Astrocyte of the cerebellum (primary cell): ENCODE data around the gene ZNF503.

Experiments used
- DNase-seq: peaks from one replicate; pipeline ENCODE4 v3.0.0-alpha.2; 2011; ENCODE audit warnings: low read depth
- H3K4me3 ChIP-seq: 2 replicates; pipeline ENCODE4 v1.5.1; 2011; ENCODE audit warnings: mild to moderate bottlenecking, low read depth, low read length, moderate library complexity
- in situ Hi-C: cut with HindIII; loops from 2 replicates; pipeline ENCODE4 v1.10.0; 2017; ENCODE audit warnings: low sequenced_read_pairs
- TF ChIP-seq, protein P1 (sequence below): IDR thresholded peaks from 2 replicates; pipeline ENCODE4 v1.5.1; 2012; ENCODE audit warnings: low read length, low read depth, moderate library complexity, mild to moderate bottlenecking; ENCODE audit errors: missing control alignments

The ZNF503 gene

DNA sequence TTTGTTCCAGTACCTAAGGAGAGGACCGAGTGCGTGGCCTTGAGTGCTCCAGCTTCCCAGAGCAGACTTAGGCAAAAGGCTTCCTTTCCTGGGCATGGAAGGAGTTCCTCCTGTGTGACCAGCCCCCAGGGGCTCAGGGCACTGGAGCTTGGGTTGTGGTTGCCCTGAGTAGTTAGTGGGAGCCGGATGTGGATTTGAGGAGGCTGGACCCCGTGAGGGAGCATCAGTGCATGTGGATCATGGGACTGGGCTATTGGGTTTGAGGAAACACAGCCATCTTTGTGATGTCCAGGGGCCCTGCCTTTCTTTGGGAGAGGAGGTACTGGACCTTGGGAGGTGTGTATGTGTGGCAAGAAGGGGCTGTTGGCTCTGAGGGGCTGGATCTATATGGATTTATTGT is 38.2 kb upstream of the ZNF503 start:
- in situ Hi-C loops, result no loop called here
- TF ChIP-seq, protein P1, sequence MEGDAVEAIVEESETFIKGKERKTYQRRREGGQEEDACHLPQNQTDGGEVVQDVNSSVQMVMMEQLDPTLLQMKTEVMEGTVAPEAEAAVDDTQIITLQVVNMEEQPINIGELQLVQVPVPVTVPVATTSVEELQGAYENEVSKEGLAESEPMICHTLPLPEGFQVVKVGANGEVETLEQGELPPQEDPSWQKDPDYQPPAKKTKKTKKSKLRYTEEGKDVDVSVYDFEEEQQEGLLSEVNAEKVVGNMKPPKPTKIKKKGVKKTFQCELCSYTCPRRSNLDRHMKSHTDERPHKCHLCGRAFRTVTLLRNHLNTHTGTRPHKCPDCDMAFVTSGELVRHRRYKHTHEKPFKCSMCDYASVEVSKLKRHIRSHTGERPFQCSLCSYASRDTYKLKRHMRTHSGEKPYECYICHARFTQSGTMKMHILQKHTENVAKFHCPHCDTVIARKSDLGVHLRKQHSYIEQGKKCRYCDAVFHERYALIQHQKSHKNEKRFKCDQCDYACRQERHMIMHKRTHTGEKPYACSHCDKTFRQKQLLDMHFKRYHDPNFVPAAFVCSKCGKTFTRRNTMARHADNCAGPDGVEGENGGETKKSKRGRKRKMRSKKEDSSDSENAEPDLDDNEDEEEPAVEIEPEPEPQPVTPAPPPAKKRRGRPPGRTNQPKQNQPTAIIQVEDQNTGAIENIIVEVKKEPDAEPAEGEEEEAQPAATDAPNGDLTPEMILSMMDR, result no peak

DNA sequence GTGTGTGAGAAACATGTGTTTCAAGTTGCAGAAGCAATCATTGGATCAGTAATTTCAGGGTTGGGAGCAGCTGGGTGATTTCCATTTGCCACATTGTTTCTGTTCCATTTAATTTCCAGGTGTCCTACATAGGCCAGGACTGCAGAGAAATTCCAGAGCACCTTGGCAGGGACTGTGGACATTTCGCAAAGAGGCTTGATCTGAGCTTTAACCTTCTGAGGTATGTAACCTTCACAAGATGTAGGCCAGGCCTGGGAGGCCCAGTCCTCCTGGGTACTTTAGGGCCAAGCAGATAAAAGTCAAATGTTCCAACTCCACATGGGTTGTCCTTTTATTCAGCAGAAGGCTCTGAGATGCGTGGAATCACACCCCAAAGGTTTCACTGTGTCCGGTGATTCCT is 36.7 kb upstream of the ZNF503 start:
- H3K4me3 ChIP-seq, result no peak overlapping the region
- DNase-seq, result no peak
- in situ Hi-C loops, result no loop called here
- TF ChIP-seq, protein P1, result no peak

More for the DNA sequence above, 38.2 kb upstream of the ZNF503 start:
- H3K4me3 ChIP-seq, result no peak overlapping the region
- DNase-seq, result no peak

DNA sequence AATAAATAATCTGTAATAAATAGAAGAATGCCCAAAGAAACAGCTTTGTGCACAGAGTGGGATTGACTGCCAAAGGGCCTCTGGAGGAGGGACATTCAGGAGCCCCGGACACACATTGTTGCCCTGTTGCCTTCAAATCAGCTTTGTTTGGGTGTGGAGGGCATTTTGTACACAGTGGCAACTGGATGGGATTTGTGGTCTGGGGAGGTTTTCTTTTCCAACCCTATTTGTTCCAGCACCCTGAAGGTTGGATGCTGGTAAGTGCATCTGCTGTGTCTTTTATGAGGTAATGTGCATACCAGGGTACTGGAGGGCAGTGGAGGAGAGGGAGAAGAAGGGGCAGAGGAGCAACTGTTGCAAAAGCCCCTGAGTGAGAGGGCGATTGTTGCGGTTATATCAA is 36.1 kb upstream of the ZNF503 start:
- DNase-seq, result no peak
- no peak overlapping the region for H3K4me3 ChIP-seq
- in situ Hi-C loops, result no loop called here
- TF ChIP-seq, protein P1, result no peak

DNA sequence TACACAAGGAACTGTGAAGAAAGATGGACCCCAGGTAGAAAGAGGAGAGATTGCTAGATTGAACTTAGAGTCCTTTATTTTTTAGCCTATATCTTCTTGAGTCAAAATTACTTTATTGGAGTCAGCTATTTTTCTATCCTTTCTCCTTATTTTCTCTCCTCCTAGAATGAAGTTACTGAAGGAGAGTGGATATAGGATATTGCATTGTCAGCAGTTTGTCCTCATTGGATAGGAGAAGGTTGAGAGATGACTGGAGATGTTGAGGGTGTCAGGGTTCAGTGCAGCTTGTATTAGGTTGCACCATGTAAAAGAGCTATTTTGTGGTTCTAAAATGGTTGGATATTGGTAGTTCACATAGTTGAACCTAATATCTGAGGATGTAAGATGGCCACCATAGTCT is 35.3 kb upstream of the ZNF503 start:
- DNase-seq, result no peak
- TF ChIP-seq, protein P1, result no peak
- in situ Hi-C loops, result no loop called here
- H3K4me3 ChIP-seq, result no peak overlapping the region

DNA sequence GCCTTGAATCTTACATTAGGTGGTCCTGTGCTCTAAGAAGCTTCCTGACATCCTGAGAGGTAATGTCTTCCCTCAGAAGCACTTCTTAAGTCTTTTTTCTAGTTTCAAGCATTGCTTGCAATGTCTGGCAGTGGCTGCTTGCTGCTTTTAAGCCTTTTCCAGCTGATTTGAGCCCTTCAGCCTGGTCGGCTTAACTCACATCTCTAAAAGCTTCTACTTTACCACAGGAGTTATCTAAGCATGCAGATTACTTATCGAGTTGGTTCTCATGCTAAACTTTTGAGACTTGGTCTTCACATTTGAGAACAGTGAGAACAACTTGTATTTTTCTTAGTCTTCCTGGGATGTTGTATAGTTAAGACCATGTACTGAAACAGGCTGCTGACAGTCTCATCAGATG is 33.7 kb upstream of the ZNF503 start:
- no peak for DNase-seq
- TF ChIP-seq, protein P1, result no peak
- H3K4me3 ChIP-seq, result no peak overlapping the region
- in situ Hi-C loops, result no loop called here

DNA sequence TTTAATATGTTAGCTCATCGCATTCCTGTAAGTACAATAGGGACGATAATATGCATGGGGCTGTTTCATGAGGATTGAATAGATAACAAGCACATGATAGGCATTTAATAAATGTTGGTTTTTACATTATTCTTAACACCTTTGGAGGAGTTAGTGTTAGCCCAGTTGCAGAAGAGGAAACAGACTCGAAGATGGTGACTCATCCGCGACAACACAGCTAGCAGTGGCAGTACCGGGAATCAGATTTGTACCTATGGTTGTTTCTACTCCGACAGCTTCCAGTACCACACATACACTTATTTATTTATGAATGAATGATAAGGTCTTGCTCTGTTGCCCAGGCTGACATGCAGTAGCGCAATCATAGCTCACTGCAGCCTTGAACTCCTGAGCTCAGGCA is 32.7 kb upstream of the ZNF503 start:
- no peak overlapping the region for H3K4me3 ChIP-seq
- in situ Hi-C loops, result loop anchor here (5.0 kb wide), 1 partner anchor 98 kb away; no protein-coding TSS in a partner anchor
- TF ChIP-seq, protein P1, result no peak
- no peak for DNase-seq

DNA sequence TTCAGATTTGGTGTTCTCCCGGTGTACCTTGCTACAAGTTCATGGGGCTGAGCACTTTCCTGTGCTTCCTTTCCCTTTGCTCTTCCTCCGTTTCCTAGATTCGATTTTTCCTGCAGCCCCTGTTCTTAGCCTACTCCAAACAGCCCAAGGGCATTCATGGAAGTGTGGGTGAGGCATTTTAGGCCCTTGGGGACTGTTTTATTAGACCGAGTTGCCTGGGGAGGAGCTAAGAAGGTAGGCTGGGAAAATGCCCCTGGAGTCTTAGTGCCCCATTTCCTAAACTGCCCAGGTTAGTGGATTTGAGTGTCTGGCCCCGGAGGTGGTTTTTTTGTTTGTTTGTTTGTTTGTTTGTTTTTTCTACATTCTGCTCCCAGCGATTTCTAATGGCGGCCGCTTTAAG is 31.7 kb upstream of the ZNF503 start:
- in situ Hi-C loops, result loop anchor here (5.0 kb wide), 1 partner anchor 99 kb away; no protein-coding TSS in a partner anchor
- no peak overlapping the region for H3K4me3 ChIP-seq
- TF ChIP-seq, protein P1, result no peak
- no peak for DNase-seq
